Heart left ventricle (tissue), 16 donors: ENCODE measurements around the gene ERCC1. TPM values are rescaled to one million over a fixed set of nuclear protein-coding genes. Genes with fewer than 3 reads are reported as not detected.

Source experiments
- ATAC-seq, 4 donors: fragments of 200-7000 bp; cut with Tn5 transposase; one replicate each; pipeline ENCODE4 v1.9.1; 2020 to 2022; ENCODE audit warnings: moderate library complexity in 4 of 4, mild to moderate bottlenecking in 3 of 4, moderate number of reproducible peaks in 1 of 4
- DNase-seq, 5 donors: peaks; one replicate each; pipeline ENCODE4 v3.0.0-alpha.2; 2020
- H3K27ac ChIP-seq, 12 donors: fragments of 200-600 bp; sonication (generic) in 4 of 12; one replicate each; pipeline versions ENCODE4 v1.5.0 to v1.8.0; 2016 to 2022; ENCODE audit warnings: mild to moderate bottlenecking in 2 of 12
- H3K27me3 ChIP-seq, 9 donors: fragments of 200-600 bp; sonication (generic) in 2 of 9; one replicate each; pipeline versions ENCODE4 v1.5.1 to v1.8.0; 2016 to 2022; ENCODE audit warnings: mild to moderate bottlenecking in 3 of 9
- H3K36me3 ChIP-seq, 9 donors: fragments of 200-600 bp; sonication (generic) in 2 of 9; one replicate each; pipeline versions ENCODE4 v1.5.0 to v1.8.0; 2018 to 2022; ENCODE audit warnings: mild to moderate bottlenecking in 2 of 9
- H3K4me1 ChIP-seq, 12 donors: fragments of 200-600 bp; sonication (generic) in 4 of 12; one replicate each; pipeline versions ENCODE4 v1.5.0 to v1.8.0; 2016 to 2022; ENCODE audit warnings: mild to moderate bottlenecking in 3 of 12
- H3K4me3 ChIP-seq, 12 donors: fragments of 200-600 bp; sonication (generic) in 4 of 12; one replicate each; pipeline versions ENCODE4 v1.5.0 to v1.8.0; 2017 to 2022; ENCODE audit warnings: mild to moderate bottlenecking in 9 of 12, moderate library complexity in 4 of 12
- H3K9me3 ChIP-seq, 12 donors: fragments of 200-600 bp; sonication (generic) in 4 of 12; one replicate each; pipeline versions ENCODE4 v1.5.0 to v1.8.0; 2016 to 2022; ENCODE audit warnings: mild to moderate bottlenecking in 1 of 12
- POLR2A ChIP-seq, 2 donors: fragments of 450-650 bp; IDR thresholded peaks; one replicate each; pipeline ENCODE4 v1.6.1; 2017; ENCODE audit warnings: antibody characterized with exemption in 2 of 2, mild to moderate bottlenecking in 2 of 2, moderate library complexity in 2 of 2
- WGBS, 4 donors: extraction: QIAGEN DNeasy Blood & Tissue Kit in 2 of 4; methylation state at CpG; one replicate each; pipeline versions ENCODE4 v1.1.5 to v1.1.7; 2013 to 2018; 5-methylcytosine and 5-hydroxymethylcytosine counted together
- intact Hi-C, 10 donors: fragments of 100-400 bp; cut with DNase I; formaldehyde crosslinking; loops; one replicate each; pipeline versions ENCODE4 v1.11.1 to v1.14.2; 2022
- polyA plus RNA-seq, 2 donors: library from polyadenylated mRNA; stranded (reverse); fragments of 200-250 nt; gene quantifications; one replicate each; pipeline ENCODE4 v1.2.3, GENCODE V29; 2013
- total RNA-seq, 9 donors: library from RNA; depleted of rRNA in 2 of 9; stranded (reverse); fragments of >200 nt in 2 of 9; fragmentation: NEBNext Ultra II Directional in 3 of 9; extraction: Animal tissue kit (Norgen Biotek cat#: 25700) in 3 of 9; gene quantifications; one replicate each; pipeline versions ENCODE4 v1.1.0 to v1.2.4, GENCODE V29; 2016 to 2023
- TF ChIP-seq, protein P1 (sequence below), 12 donors: fragments of 200-600 bp; sonication (generic) in 4 of 12; IDR thresholded peaks; one replicate each; pipeline versions ENCODE4 v1.5.0 to v1.8.0; 2018 to 2022; ENCODE audit warnings: antibody characterized with exemption in 12 of 12, mild to moderate bottlenecking in 5 of 12
- donor health status: ischemic (EF 13 %, LVEDD 7.1; RV severe dilation, severe dysfunction).
- donor health status: healthy with polysubstance abuse.
- donor health status: DM: no; HTN: yes; CAD: no.
- donor health status: DM: no; HTN: no; CAD: no.
- donor health status: ischemic (EF 25% LVEDD 6.9; RV normal size, moderate dysfunction).
- donor health status: ischemic (EF 25% LVEDD 5.7; RV mildly dilated, moderate dysfunction).
- donor health status: healthy.
- donor health status: DM: yes; HTN: yes; CAD: no.
- donor health status: ischemic (EF 35%, LVEDD 5.7; RV mildly dilated, moderate dysfunction).
- donor health status: nonischemic (EF 11% LVEDD 7.7; RV severe dilation, severe dysfunction).
- donor health status: DM: yes; HTN: yes; CAD: no.
- donor health status: PGD.
- donor health status: ischemic (EF 29% LVEDD 5.4; RV normal size, mild dysfunction).
- donor health status: nonischemic (EF 23%, LVEDD 6.1; RV moderate dilation, normal function).

ERCC1 gene
- total and polyA plus RNA-seq, 11 donors, result 104 to 294 (median 121) TPM

DNA sequence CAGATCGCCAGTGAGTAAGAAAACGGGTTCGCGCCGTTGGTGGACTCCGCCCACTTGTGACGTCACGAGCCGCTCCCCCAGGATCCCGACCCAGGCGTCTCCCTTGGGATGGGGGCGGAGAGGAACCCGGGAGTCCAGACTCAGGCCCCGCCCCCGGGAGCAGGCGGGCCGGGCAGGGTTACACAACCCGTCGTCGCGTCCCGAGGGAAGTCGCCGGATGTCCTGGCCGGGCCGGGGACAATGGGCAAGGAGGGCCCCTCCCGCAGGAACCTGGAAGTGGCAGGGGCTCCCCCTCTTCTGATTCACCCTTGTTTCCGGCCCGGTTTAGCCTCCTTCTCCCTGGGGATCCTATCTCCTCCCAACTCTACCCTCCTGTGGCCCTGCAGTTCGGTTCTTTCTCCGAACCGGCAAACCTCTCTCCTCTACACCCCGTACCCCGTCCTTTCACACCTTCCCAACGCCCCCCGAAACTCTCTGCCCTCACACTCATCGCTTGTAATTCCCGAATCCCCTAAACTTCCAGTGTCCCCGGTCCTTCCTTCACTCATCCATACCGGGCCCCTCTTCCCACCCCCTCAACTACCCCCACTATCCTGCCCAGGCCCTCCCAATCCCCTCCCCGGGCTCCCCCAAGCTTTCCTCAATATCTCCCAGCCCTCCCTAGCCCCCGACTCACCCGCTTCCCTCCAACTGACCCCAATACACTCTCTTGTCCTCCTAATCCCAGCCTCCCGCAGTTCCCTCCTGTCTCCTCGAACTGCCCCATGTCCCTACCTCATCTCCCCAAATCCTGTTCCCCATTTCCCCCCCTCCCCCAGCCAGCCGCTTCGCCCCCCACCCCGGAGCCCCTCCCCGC, 20.0 kb upstream of the ERCC1 start:
- peak; percentile 84 to 90 (median 84) for ATAC-seq
- whole genome bisulfite sequencing, 4 donors, result 0 to 2% (median 1%) methylated on average over 25 to 49 of the region's 49 CpGs
- Histone ChIP-seq H3K9me3 (no peaks in the 10 kb centered on the region), H3K4me3 (peak overlapping the region; percentile 10 to 60 (median 50)), H3K36me3 (no peaks in the 10 kb centered on the region), H3K4me1 (peaks cover 0 to 46% (median 24%) of the 10 kb centered on the region in 12 donors), H3K27ac (peak overlapping the region; percentile 77 to 97 (median 88)), H3K27me3 (no peaks in the 10 kb centered on the region)
- peak; percentile 97 to 99 (median 98) for DNase-seq
- intact Hi-C loops, result loop anchor here in 1 of 10 donors (2.0 kb wide), 1 partner anchor 23 kb away; the partner anchor contains the start of gene FOSB
- TF ChIP-seq, protein P1, sequence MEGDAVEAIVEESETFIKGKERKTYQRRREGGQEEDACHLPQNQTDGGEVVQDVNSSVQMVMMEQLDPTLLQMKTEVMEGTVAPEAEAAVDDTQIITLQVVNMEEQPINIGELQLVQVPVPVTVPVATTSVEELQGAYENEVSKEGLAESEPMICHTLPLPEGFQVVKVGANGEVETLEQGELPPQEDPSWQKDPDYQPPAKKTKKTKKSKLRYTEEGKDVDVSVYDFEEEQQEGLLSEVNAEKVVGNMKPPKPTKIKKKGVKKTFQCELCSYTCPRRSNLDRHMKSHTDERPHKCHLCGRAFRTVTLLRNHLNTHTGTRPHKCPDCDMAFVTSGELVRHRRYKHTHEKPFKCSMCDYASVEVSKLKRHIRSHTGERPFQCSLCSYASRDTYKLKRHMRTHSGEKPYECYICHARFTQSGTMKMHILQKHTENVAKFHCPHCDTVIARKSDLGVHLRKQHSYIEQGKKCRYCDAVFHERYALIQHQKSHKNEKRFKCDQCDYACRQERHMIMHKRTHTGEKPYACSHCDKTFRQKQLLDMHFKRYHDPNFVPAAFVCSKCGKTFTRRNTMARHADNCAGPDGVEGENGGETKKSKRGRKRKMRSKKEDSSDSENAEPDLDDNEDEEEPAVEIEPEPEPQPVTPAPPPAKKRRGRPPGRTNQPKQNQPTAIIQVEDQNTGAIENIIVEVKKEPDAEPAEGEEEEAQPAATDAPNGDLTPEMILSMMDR (IDR thresholded peaks at IDR 0.05), result no peak
- peak in 1 of 2 donors; percentile 60 for TF ChIP-seq POLR2A (IDR thresholded peaks at IDR 0.05)

DNA sequence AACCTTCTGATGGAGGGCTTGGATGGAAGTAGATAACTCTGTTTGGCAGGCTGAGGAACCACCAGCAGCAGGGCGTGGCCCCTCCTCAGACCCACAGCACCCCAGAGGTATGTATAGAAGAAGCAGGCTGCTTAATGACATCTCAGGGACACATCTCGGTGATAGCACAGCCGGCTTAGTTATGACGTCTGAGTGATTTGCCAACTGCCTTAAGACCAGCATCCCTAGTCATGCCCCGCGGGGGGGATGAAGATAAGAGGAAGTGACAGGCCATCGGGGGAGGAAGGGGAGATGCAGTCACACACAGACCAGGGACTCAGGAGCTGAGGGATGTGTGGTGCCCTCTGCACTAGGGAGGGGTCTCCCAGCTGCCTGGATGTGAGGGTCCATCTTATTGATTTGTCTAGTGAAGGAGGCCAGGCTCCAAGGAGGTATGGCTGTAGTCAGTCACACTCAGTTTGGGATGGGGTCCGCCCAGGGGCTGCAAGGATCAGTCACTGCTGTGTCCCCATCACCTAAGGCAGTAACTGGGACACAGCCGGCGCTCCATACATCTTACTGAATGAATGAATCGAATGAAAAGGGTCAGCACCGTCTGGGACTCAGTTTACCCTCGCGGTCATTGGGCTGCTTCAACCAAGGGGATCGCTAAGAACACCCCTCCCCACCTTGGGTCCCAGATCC, 19.2 kb upstream of the ERCC1 start:
- peak overlapping the region in 10 of 12 donors; percentile 6 to 60 (median 52) for H3K4me3 ChIP-seq
- H3K36me3 ChIP-seq, result no peaks in the 10 kb centered on the region
- H3K9me3 ChIP-seq, result no peaks in the 10 kb centered on the region
- WGBS, 4 donors, result 9 to 24% (median 10%) methylated on average over 7 to 15 of the region's 15 CpGs
- peaks cover 0 to 46% (median 24%) of the 10 kb centered on the region in 12 donors for H3K4me1 ChIP-seq
- H3K27ac ChIP-seq, result peak overlapping the region; percentile 77 to 97 (median 88)
- TF ChIP-seq, protein P1 (IDR thresholded peaks at IDR 0.05), result no peak
- TF ChIP-seq POLR2A (IDR thresholded peaks at IDR 0.05), result no peak
- DNase-seq (peak in 4 of 5 donors; percentile 46 to 67 (median 59)), ATAC-seq (peak in 2 of 4 donors; percentile 0 to 6)
- no peaks in the 10 kb centered on the region for H3K27me3 ChIP-seq
- intact Hi-C loops, result no loop called here

DNA sequence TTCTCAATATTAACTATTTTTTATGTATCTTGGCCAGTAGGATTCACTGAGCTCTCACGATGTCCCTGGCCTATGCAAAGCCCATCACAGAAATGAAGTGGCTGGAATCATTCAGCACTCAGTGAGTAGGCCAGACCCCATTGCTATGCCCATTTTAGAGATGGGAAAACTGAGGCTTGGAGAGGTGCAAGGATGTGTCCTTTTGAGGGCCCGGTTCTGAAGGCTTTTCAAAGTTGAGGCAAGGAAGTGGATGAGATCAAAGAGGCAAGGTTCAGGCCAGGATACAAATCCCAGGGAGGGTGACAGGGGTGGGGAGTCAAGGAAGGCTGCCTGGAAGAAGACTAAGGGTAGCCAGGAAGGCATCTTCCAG, 18.7 kb upstream of the ERCC1 start:
- no peaks in the 10 kb centered on the region for H3K36me3 ChIP-seq
- ATAC-seq, result no peak
- WGBS, 4 donors, result 75 to 83% (median 79%) methylated on average over 2 of the region's 2 CpGs
- intact Hi-C loops, result no loop called here
- H3K4me1 ChIP-seq, result peaks cover 0 to 46% (median 24%) of the 10 kb centered on the region in 12 donors
- H3K27ac ChIP-seq, result peak overlapping the region in 9 of 12 donors; percentile 77 to 97 (median 91)
- no peaks in the 10 kb centered on the region for H3K27me3 ChIP-seq
- no peak for DNase-seq
- no peak overlapping the region for H3K4me3 ChIP-seq
- TF ChIP-seq POLR2A (IDR thresholded peaks at IDR 0.05), result no peak
- TF ChIP-seq, protein P1 (IDR thresholded peaks at IDR 0.05), result no peak
- H3K9me3 ChIP-seq, result no peaks in the 10 kb centered on the region
